Ascending aorta (tissue), 2 donors: ENCODE results near the gene MT1A. TPM values are rescaled to one million over a fixed set of nuclear protein-coding genes. Genes with fewer than 3 reads are reported as not detected.

ENCODE experiments used
- DNase-seq, 2 donors: peaks; one replicate each; pipeline ENCODE4 v3.0.0-alpha.2; 2019; ENCODE audit warnings: low spot score in 2 of 2
- H3K27ac ChIP-seq, 2 donors: fragments of 200-600 bp; sonication (generic); one replicate each; pipeline ENCODE4 v1.5.1; 2016 to 2017; ENCODE audit warnings: mild to moderate bottlenecking in 1 of 2
- H3K27me3 ChIP-seq: fragments of 200-600 bp; sonication (generic); one replicate; pipeline ENCODE4 v1.5.1; 2017
- H3K36me3 ChIP-seq, 2 donors: fragments of 200-600 bp; sonication (generic); one replicate each; pipeline ENCODE4 v1.5.1; 2016
- H3K4me1 ChIP-seq, 2 donors: fragments of 200-600 bp; sonication (generic); one replicate each; pipeline ENCODE4 v1.5.1; 2016 to 2017; ENCODE audit warnings: mild to moderate bottlenecking in 1 of 2
- H3K4me3 ChIP-seq, 2 donors: fragments of 200-600 bp; sonication (generic); one replicate each; pipeline ENCODE4 v1.5.1; 2016 to 2017; ENCODE audit warnings: mild to moderate bottlenecking in 1 of 2
- H3K9me3 ChIP-seq, 2 donors: fragments of 200-600 bp; sonication (generic); one replicate each; pipeline ENCODE4 v1.5.1; 2016
- intact Hi-C: fragments of 100-400 bp; cut with DNase I; formaldehyde crosslinking; loops from one replicate; pipeline ENCODE4 v1.15.1; 2023
- total RNA-seq: library from RNA; depleted of rRNA; stranded (reverse); fragments of >200 nt; gene quantifications from one replicate; pipeline ENCODE4 v1.1.0, GENCODE V29; 2016
- TF ChIP-seq, protein P1 (sequence below), 3 experiments: fragments of 200-600 bp in 2 of 3; fragments of 450-650 bp in 1 of 3; sonication (generic) in 2 of 3; IDR thresholded peaks; one replicate each; pipeline ENCODE4 v1.5.1; 2016 to 2019; ENCODE audit warnings: antibody characterized with exemption in 3 of 3, mild to moderate bottlenecking in 1 of 3, moderate library complexity in 1 of 3

The MT1A gene
- total RNA-seq, 1 donor from 2014 or later: 183 TPM

DNA sequence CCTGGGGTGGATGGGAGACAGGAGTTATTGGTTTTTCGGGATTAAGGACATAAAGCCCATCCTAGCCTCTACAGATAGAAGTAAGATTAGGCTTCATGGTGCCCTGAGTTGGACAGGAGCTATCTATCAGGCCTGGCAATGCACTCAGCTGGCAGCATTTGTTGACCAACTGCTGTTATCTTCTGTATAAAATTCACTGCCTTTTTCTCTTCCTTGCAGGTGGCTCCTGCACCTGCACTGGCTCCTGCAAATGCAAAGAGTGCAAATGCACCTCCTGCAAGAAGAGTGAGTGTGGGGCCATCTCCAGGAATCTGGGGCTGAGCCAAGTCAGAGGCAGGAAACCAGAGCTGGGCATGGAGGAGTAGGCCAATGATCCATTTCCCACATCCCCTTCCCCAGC lies 579 bp downstream of the MT1A start:
- H3K4me3 ChIP-seq: no peak overlapping the region
- TF ChIP-seq, protein P1, sequence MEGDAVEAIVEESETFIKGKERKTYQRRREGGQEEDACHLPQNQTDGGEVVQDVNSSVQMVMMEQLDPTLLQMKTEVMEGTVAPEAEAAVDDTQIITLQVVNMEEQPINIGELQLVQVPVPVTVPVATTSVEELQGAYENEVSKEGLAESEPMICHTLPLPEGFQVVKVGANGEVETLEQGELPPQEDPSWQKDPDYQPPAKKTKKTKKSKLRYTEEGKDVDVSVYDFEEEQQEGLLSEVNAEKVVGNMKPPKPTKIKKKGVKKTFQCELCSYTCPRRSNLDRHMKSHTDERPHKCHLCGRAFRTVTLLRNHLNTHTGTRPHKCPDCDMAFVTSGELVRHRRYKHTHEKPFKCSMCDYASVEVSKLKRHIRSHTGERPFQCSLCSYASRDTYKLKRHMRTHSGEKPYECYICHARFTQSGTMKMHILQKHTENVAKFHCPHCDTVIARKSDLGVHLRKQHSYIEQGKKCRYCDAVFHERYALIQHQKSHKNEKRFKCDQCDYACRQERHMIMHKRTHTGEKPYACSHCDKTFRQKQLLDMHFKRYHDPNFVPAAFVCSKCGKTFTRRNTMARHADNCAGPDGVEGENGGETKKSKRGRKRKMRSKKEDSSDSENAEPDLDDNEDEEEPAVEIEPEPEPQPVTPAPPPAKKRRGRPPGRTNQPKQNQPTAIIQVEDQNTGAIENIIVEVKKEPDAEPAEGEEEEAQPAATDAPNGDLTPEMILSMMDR (IDR thresholded peaks at IDR 0.05): no peak
- peak overlapping the region in 1 of 2 donors; percentile 82 for H3K27ac ChIP-seq
- no peaks in the 10 kb centered on the region for H3K9me3 ChIP-seq
- H3K4me1 ChIP-seq: peaks cover 6 to 24% of the 10 kb centered on the region in 2 donors
- no peaks in the 10 kb centered on the region for H3K36me3 ChIP-seq
- H3K27me3 ChIP-seq: no peaks in the 10 kb centered on the region
- no peak for DNase-seq
- intact Hi-C loops: loop anchor here (10.0 kb wide), 1 partner anchor 546 kb away; the partner anchor contains the start of genes PSME3IP1 and RSPRY1

DNA sequence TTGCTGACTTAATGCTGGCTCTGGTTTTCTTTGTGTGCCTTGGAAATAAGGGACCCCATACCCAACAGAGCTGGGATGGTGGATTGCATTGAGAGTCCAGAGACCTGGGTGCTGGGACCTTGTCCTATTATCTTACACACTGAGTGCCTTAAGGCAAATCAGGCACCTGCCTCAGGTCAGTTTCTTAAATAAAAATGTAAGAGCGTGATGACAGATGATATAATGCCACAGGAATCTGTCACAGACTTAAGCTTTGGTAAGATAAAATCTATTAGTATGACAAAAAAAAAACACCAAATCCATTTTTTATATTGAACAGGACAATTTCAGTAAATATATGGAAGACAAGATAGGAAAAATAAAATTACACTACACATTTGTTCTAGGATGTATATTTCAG lies 1.6 kb downstream of the MT1A start:
- DNase-seq: no peak
- H3K4me1 ChIP-seq: peaks cover 6 to 24% of the 10 kb centered on the region in 2 donors
- H3K27me3 ChIP-seq: no peaks in the 10 kb centered on the region

DNA sequence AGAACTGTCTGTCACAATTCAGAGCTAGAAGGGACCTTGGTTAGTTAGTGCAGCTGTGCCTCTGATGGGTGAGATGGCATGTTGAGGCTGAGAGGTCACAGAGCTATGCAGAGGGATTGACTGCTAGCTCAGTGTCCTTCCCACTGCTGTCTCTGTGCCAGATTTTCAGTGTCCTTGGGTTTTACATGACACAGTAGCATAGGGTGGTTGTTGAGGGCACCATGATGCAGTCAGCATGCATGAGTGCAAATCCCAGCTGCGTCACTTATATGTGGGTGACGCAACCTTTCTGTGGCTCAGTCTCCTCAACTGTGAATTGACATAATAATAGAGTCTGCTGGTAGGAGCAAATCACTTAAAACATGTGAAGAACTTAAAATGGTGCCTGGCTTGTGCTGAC lies 2.7 kb downstream of the MT1A start:
- TF ChIP-seq, protein P1 (IDR thresholded peaks at IDR 0.05): no peak
- no peak overlapping the region for H3K27ac ChIP-seq

More for the DNA sequence above, 1.6 kb downstream of the MT1A start:
- Histone ChIP-seq H3K27ac (no peak overlapping the region), H3K9me3 (no peaks in the 10 kb centered on the region), H3K36me3 (no peaks in the 10 kb centered on the region), H3K4me3 (no peak overlapping the region)
- intact Hi-C loops: loop anchor here (5.0 kb wide), 1 partner anchor 123 kb away; no protein-coding TSS in a partner anchor
- TF ChIP-seq, protein P1 (IDR thresholded peaks at IDR 0.05): no peak

DNA sequence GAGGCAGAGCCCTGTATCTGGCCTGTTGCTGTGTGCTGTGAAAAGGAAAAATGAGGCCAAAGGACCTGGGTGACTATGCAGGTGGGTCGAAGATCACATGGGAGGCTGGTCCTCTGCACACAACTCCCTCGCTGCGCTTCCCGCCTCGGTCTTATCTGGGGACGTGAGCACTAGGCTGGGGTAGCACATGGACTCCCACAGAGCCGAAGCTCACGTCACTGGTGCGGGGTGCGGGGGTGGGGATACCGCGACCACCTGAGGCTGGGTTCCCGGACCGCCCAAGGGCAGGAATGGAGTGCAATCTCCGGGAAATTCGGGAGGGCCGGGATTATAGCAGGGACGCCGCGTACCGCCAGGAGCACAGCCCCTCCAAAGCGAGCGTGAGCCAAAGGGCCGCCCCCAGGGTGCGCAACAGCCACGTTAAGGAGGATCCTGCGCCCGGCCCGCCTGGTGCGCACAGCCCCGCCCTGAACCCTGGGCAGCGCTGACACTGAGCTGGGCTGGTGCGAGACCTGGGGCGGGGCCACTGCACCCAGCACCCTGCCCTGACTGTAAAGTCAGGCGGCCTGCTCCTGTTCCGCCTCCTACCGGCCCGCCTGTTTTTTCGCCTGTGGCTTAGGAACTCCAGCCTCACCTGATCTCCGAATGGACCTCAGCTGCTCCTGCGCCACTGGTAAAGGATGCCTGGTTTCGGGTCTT lies 4.8 kb downstream of the MT1A start:
- Histone ChIP-seq H3K9me3 (no peaks in the 10 kb centered on the region), H3K4me1 (peaks cover 6 to 23% of the 10 kb centered on the region in 2 donors), H3K36me3 (no peaks in the 10 kb centered on the region), H3K4me3 (peak overlapping the region; percentile 48 to 62), H3K27me3 (no peaks in the 10 kb centered on the region), H3K27ac (peak overlapping the region; percentile 62 to 78)
- peak; percentile 50 to 91 for DNase-seq
- TF ChIP-seq, protein P1 (IDR thresholded peaks at IDR 0.05): peak; percentile 37 to 71 (median 53)
- intact Hi-C loops: loop anchor here (5.0 kb wide), 1 partner anchor 126 kb away; no protein-coding TSS in a partner anchor

More for the DNA sequence above, 2.7 kb downstream of the MT1A start:
- Histone ChIP-seq H3K4me3 (no peak overlapping the region), H3K27me3 (no peaks in the 10 kb centered on the region), H3K9me3 (no peaks in the 10 kb centered on the region), H3K4me1 (peaks cover 6 to 24% of the 10 kb centered on the region in 2 donors), H3K36me3 (no peaks in the 10 kb centered on the region)
- DNase-seq: no peak
- intact Hi-C loops: loop anchor here (5.0 kb wide), 1 partner anchor 124 kb away; no protein-coding TSS in a partner anchor

DNA sequence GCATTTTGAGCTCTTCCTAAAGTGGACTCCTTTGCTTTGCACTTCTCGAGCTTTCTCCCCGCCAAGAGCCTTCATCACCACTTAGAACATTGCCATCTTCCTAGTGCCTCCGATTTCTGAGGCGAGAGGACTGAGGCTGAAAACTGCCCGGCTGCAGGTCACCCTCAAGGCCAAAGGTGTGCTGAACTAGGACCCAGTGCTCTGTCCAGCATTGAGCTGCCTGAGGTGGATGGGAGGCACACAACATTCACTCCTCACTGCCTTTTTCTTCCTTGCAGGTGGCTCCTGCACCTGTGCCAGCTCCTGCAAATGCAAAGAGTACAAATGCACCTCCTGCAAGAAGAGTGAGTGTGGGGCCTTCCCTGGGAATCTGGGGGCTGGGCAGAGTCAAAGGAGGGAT lies 5.4 kb downstream of the MT1A start:
- intact Hi-C loops: loop anchor here (5.0 kb wide), 1 partner anchor 127 kb away; no protein-coding TSS in a partner anchor
- Histone ChIP-seq H3K36me3 (no peaks in the 10 kb centered on the region), H3K9me3 (no peaks in the 10 kb centered on the region), H3K27me3 (no peaks in the 10 kb centered on the region), H3K4me1 (peaks cover 6 to 17% of the 10 kb centered on the region in 2 donors), H3K4me3 (peak overlapping the region; percentile 48 to 62), H3K27ac (peak overlapping the region; percentile 62 to 78)
- no peak for DNase-seq
- TF ChIP-seq, protein P1 (IDR thresholded peaks at IDR 0.05): no peak
